K562 (cell line): Measurements from ENCODE around the gene TMEM209. TPM values are rescaled to one million over a fixed set of nuclear protein-coding genes. Genes with fewer than 3 reads are reported as not detected.

Experiments
- ATAC-seq: fragments of 200-7000 bp; cut with Tn5 transposase; 3 replicates; pipeline ENCODE4 v1.9.1; 2020; ENCODE audit warnings: moderate library complexity
- BruUV-seq: library from RNA; stranded (reverse); fragments of 400-500 nt; replicated peaks from 2 replicates; lab custom pipeline; 2021; lab: Mats Ljungman, UMichigan
- CTCF ChIA-PET: fragments of 300-600 bp; formaldehyde crosslinking; extraction: SDS; loops from one replicate; lab custom pipeline; 2021; ENCODE audit warnings: low intra/inter-chr PET ratio; lab: Yijun Ruan, JAX
- POLR2A ChIA-PET: fragments of 300-600, 350-650 bp; sonication (Branson Sonifier 250); formaldehyde crosslinking; extraction: SDS; loops from one replicate; lab custom pipeline; 2021; ENCODE audit warnings: antibody characterized with exemption, inconsistent platforms; lab: Yijun Ruan, JAX
- DNase-seq, 4 experiments: peaks; one replicate each; pipeline versions ENCODE4 v3.0.0 to v3.0.0-alpha.2; 2011 to 2018; ENCODE audit warnings: low spot score in 3 of 4, mixed read lengths in 3 of 4; ENCODE audit errors: extremely low read depth in 1 of 4
- FAIRE-seq: peaks from 2 replicates; lab custom pipeline; 2011; peaks lifted over from hg19 to GRCh38; lab: Jason Lieb, UNC
- H2AFZ ChIP-seq: 2 replicates; pipeline ENCODE4 v1.6.0; 2011; ENCODE audit warnings: low read depth, low read length, control low read depth, inconsistent platforms
- H3K27ac ChIP-seq: fragments of 200-600 bp; 3 replicates; pipeline ENCODE4 v1.8.0; 2011; ENCODE audit warnings: low read depth, mild to moderate bottlenecking, control low read depth, inconsistent platforms, low read length, moderate library complexity, mixed read lengths; ENCODE audit errors: extremely low read depth
- H3K27me3 ChIP-seq, 2 experiments: fragments of 300-600 bp in 1 of 2; 2 replicates in 1 of 2; 3 replicates in 1 of 2; pipeline versions ENCODE4 v1.6.0 to v1.8.0; 2011; ENCODE audit warnings: inconsistent platforms in 2 of 2, low read length in 2 of 2, mild to moderate bottlenecking in 1 of 2, mixed read lengths in 1 of 2, moderate library complexity in 1 of 2; ENCODE audit not compliant: control insufficient read depth in 2 of 2, insufficient read depth in 2 of 2
- H3K36me3 ChIP-seq: fragments of 300-600 bp; 3 replicates; pipeline ENCODE4 v1.8.0; 2011; ENCODE audit warnings: mild to moderate bottlenecking, low read length, inconsistent platforms; ENCODE audit not compliant: control insufficient read depth, insufficient read depth
- H3K4me1 ChIP-seq, 2 experiments: fragments of 200-600 bp in 1 of 2; replicated peaks in 1 of 2; 2 replicates in 1 of 2; 3 replicates in 1 of 2; pipeline versions ENCODE4 v1.5.1 to v1.8.0; 2011; ENCODE audit warnings: inconsistent platforms in 2 of 2, low read length in 2 of 2, mild to moderate bottlenecking in 1 of 2, mixed read lengths in 1 of 2, moderate library complexity in 1 of 2; ENCODE audit not compliant: control insufficient read depth in 2 of 2, insufficient read depth in 2 of 2
- H3K4me2 ChIP-seq: 2 replicates; pipeline ENCODE4 v1.6.1; 2011; ENCODE audit warnings: low read length, control low read depth, inconsistent platforms, mixed read lengths; ENCODE audit not compliant: insufficient read depth
- H3K4me3 ChIP-seq: fragments of 200-600 bp; sonication (generic), shearing (Covaris generic); 2 replicates; pipeline ENCODE4 v1.5.1; 2016; ENCODE audit warnings: control low read depth, inconsistent platforms
- H3K79me2 ChIP-seq: fragments of 200-600 bp; 3 replicates; pipeline ENCODE4 v1.8.0; 2011; ENCODE audit warnings: low read length, inconsistent platforms; ENCODE audit not compliant: control insufficient read depth, insufficient read depth
- H3K9ac ChIP-seq, 2 experiments: 2 replicates each; pipeline versions ENCODE4 v1.6.0 to v1.6.1; 2011; ENCODE audit warnings: low read depth in 2 of 2, low read length in 2 of 2, control low read depth in 1 of 2, inconsistent platforms in 1 of 2, mild to moderate bottlenecking in 1 of 2, mixed read lengths in 1 of 2; ENCODE audit not compliant: insufficient read depth in 1 of 2
- H3K9me1 ChIP-seq: one replicate; pipeline ENCODE4 v1.6.0; 2011; ENCODE audit warnings: inconsistent platforms, mild to moderate bottlenecking, low read length, moderate library complexity; ENCODE audit not compliant: control insufficient read depth, insufficient read depth
- H3K9me3 ChIP-seq: replicated peaks from 2 replicates; pipeline ENCODE4 v1.5.1; 2011; ENCODE audit warnings: low read depth, low read length, inconsistent platforms; ENCODE audit not compliant: control insufficient read depth, insufficient read depth
- H4K20me1 ChIP-seq: replicated peaks from 2 replicates; pipeline ENCODE4 v1.6.1; 2011; ENCODE audit warnings: low read length, inconsistent platforms, mixed read lengths; ENCODE audit not compliant: control insufficient read depth, insufficient read depth
- CBX3 ChIP-seq, 2 experiments: IDR thresholded peaks; 1 replicate in 1 of 2; 2 replicates in 1 of 2; pipeline ENCODE4 v1.6.1; 2012; ENCODE audit warnings: inconsistent platforms in 2 of 2, low read length in 2 of 2, borderline replicate concordance in 1 of 2, control low read depth in 1 of 2
- CBX5 ChIP-seq: IDR thresholded peaks from 2 replicates; pipeline ENCODE4 v1.6.1; 2014; ENCODE audit warnings: low read depth, borderline replicate concordance
- CTBP1 ChIP-seq: fragments of 450-650 bp; IDR thresholded peaks from 2 replicates; pipeline ENCODE4 v1.6.1; 2016; ENCODE audit warnings: borderline replicate concordance
- PML ChIP-seq: IDR thresholded peaks from 2 replicates; pipeline ENCODE4 v1.6.1; 2012; ENCODE audit warnings: low read length, inconsistent platforms
- POLR2AphosphoS2 ChIP-seq: IDR thresholded peaks from 2 replicates; pipeline ENCODE4 v1.6.1; 2012; ENCODE audit warnings: low read length, improper control_type of control experiment
- POLR3A ChIP-seq: IDR thresholded peaks from 2 replicates; pipeline ENCODE4 v1.6.1; 2011; ENCODE audit warnings: borderline replicate concordance, mild to moderate bottlenecking, moderate library complexity; ENCODE audit not compliant: insufficient read length, insufficient read depth; ENCODE audit errors: extremely low read depth
- PTRF ChIP-seq: fragments of 450-650 bp; IDR thresholded peaks from 2 replicates; pipeline ENCODE4 v1.6.1; 2016; ENCODE audit warnings: mild to moderate bottlenecking, missing genetic modification characterization, missing compliant biosample characterization
- SUPT5H ChIP-seq: fragments of 450-650 bp; IDR thresholded peaks from 2 replicates; pipeline ENCODE4 v1.6.1; 2016
- YY1 ChIP-seq, 3 experiments: IDR thresholded peaks; 2 replicates each; pipeline ENCODE4 v1.6.1; 2011; ENCODE audit warnings: low read length in 2 of 3, mild to moderate bottlenecking in 2 of 3, moderate library complexity in 2 of 3, borderline replicate concordance in 1 of 3, control low read depth in 1 of 3, low read depth in 1 of 3; ENCODE audit not compliant: insufficient read depth in 3 of 3, insufficient replicate concordance in 2 of 3, control insufficient read depth in 1 of 3, insufficient read length in 1 of 3; ENCODE audit errors: extremely low read depth in 1 of 3
- ZBED1 ChIP-seq: IDR thresholded peaks from 2 replicates; pipeline ENCODE4 v1.6.1; 2014
- WGBS: fragments of 100-300 bp; shearing (Covaris generic); methylation state at CpG from one replicate; pipeline ENCODE4 v1.1.6; 2016; ENCODE audit warnings: low coverage, mixed read lengths; ENCODE audit not compliant: insufficient coverage; ENCODE audit errors: missing lambda C conversion rate; 5-methylcytosine and 5-hydroxymethylcytosine counted together
- in situ Hi-C: fragments of 300-500 bp; cut with MboI; formaldehyde crosslinking; loops from 4 replicates; pipeline ENCODE4 v1.15.0; 2018; ENCODE audit warnings: inconsistent platforms, mixed read lengths
- intact Hi-C: fragments of 100-400 bp; cut with micrococcal nuclease; formaldehyde crosslinking; loops from 2 replicates; pipeline ENCODE4 v1.14.2; 2022
- polyA plus RNA-seq, 8 experiments: library from polyadenylated mRNA; depleted of rRNA in 4 of 8; stranded (reverse) in 5 of 8; unstranded in 3 of 8; fragments of >200 nt; fragmentation: Nextera tagmentation in 2 of 8; fragmentation: Illumina TruSeq in 1 of 8; extraction: Ambion mirVana in 2 of 8; extraction: Trizol in 1 of 8; gene quantifications; 2 replicates each; pipeline versions ENCODE4 v1.2.1 to v1.2.3, GENCODE V29; 2011 to 2014; ENCODE audit warnings: inconsistent platforms in 1 of 8, missing spikeins in 1 of 8
- total RNA-seq, 7 experiments: library from RNA; depleted of rRNA in 6 of 7; stranded (reverse); fragments of >200 nt in 6 of 7; fragmentation: Illumina TruSeq in 2 of 7; extraction: Trizol in 2 of 7; gene quantifications; 2 replicates each; pipeline versions ENCODE4 v1.2.1 to v1.2.3, GENCODE V29; 2011 to 2021; ENCODE audit warnings: low replicate concordance in 1 of 7
- TF ChIP-seq, protein P1 (sequence below): fragments of 250-450 bp; sonication (Bioruptor Pico); IDR thresholded peaks from 2 replicates; pipeline ENCODE4 v1.8.0; 2021; ENCODE audit warnings: moderate library complexity, mild to moderate bottlenecking, inconsistent platforms

The TMEM209 gene
- total and polyA plus RNA-seq, 9 of the 15 experiments (the other 6 are each of a cell fraction or from before 2014, with no cell fraction given) = 36.8 to 116 (median 76.6) TPM

GRCh38 chr7:130160023-130160422 lies 45.2 kb downstream of the TMEM209 start:
- WGBS = 97% methylated on average over 2 of the region's 2 CpGs
- peaks cover 14% of the 10 kb centered on the region for H3K9me3 ChIP-seq
- peaks cover 63% of the 10 kb centered on the region for H3K36me3 ChIP-seq
- ChIA-PET CTCF (no interaction called here), POLR2A (interaction anchor here (0.6 to 1.9 kb wide), 12 partner anchors 10 to 338 kb away, joined by 3 to 8 read pairs (median 3); partner anchors contain the start of gene TMEM209)
- H3K4me2 ChIP-seq = no peak overlapping the region
- no peaks in the 10 kb centered on the region for H4K20me1 ChIP-seq
- in situ Hi-C loops = no loop called here
- H3K27me3 ChIP-seq = no peaks in the 10 kb centered on the region
- H2AFZ ChIP-seq = no peak overlapping the region
- no TSS peak for BruUV-seq
- FAIRE-seq (no peak), ATAC-seq (no peak), DNase-seq (no peak)
- peaks cover 0 to 3% of the 10 kb centered on the region in 2 experiments; a peak in 2 of 5 replicates for H3K4me1 ChIP-seq
- no peaks in the 10 kb centered on the region for H3K9me1 ChIP-seq
- H3K4me3 ChIP-seq = no peak overlapping the region
- intact Hi-C loops = no loop called here
- H3K27ac ChIP-seq = no peak overlapping the region
- TF ChIP-seq POLR3A = no peak
- peak in 1 of 3 experiments; percentile 77 for TF ChIP-seq YY1 (IDR thresholded peaks at IDR 0.05; ENCODE audit: borderline replicate concordance in 1 of 3, control insufficient read depth in 1 of 3, extremely low read depth in 1 of 3, insufficient read depth in 3 of 3, insufficient read length in 1 of 3, insufficient replicate concordance in 2 of 3, low read depth in 1 of 3, low read length in 2 of 3)
- TF ChIP-seq CBX3 (IDR thresholded peaks at IDR 0.05; ENCODE audit: borderline replicate concordance in 1 of 2, low read length in 2 of 2) = peak in 1 of 2 experiments; percentile 57; a peak in 1 of 3 replicates
- peak; percentile 48; the same call in 1 of the 2 replicates for TF ChIP-seq POLR2AphosphoS2
- TF ChIP-seq PTRF = no peak
- TF ChIP-seq, protein P1, sequence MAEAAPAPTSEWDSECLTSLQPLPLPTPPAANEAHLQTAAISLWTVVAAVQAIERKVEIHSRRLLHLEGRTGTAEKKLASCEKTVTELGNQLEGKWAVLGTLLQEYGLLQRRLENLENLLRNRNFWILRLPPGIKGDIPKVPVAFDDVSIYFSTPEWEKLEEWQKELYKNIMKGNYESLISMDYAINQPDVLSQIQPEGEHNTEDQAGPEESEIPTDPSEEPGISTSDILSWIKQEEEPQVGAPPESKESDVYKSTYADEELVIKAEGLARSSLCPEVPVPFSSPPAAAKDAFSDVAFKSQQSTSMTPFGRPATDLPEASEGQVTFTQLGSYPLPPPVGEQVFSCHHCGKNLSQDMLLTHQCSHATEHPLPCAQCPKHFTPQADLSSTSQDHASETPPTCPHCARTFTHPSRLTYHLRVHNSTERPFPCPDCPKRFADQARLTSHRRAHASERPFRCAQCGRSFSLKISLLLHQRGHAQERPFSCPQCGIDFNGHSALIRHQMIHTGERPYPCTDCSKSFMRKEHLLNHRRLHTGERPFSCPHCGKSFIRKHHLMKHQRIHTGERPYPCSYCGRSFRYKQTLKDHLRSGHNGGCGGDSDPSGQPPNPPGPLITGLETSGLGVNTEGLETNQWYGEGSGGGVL (CRISPR knock-in tag) = no peak
- 0 out of 2 replicates have a peak, but pooled peaks have one; percentile 15 for TF ChIP-seq CBX5
- no peak for TF ChIP-seq CTBP1
- 0 out of 2 replicates have a peak, but pooled peaks have one; percentile 35 for TF ChIP-seq ZBED1
- 0 out of 2 replicates have a peak, but pooled peaks have one; percentile 14 for TF ChIP-seq SUPT5H
- TF ChIP-seq PML = 0 out of 2 replicates have a peak, but pooled peaks have one; percentile 16
- TF ChIP-seq, all 486 proteins: peak for 7
- no peaks in the 10 kb centered on the region for H3K79me2 ChIP-seq
- no peak overlapping the region for H3K9ac ChIP-seq
